IMR-90 (cell line): ENCODE measurements around the gene CELSR1. TPM values are rescaled to one million over a fixed set of nuclear protein-coding genes. Genes with fewer than 3 reads are reported as not detected.

Experiments
- ATAC-seq: fragments of 200-7000 bp; cut with Tn5 transposase; 2 replicates; pipeline ENCODE4 v1.9.1; 2020; ENCODE audit warnings: low read depth, mild to moderate bottlenecking, moderate library complexity
- BruUV-seq: library from RNA; stranded (reverse); fragments of 400-500 nt; replicated peaks from 2 replicates; lab custom pipeline; 2021; lab: Mats Ljungman, UMichigan
- CTCF ChIA-PET: fragments of 300-600 bp; formaldehyde crosslinking; extraction: SDS; loops from one replicate; lab custom pipeline; 2021; ENCODE audit warnings: antibody characterized with exemption; lab: Yijun Ruan, JAX
- POLR2A ChIA-PET: fragments of 300-600 bp; sonication (Branson Sonifier 250); formaldehyde crosslinking; loops from one replicate; lab custom pipeline; 2022; ENCODE audit warnings: antibody characterized with exemption; ENCODE audit not compliant: unreplicated experiment; lab: Charles Lee
- DNase-seq: peaks from one replicate; pipeline ENCODE4 v3.0.0; 2013
- H2AFZ ChIP-seq: replicated peaks from 2 replicates; pipeline ENCODE3; 2013; ENCODE audit warnings: low read length, mild to moderate bottlenecking; ENCODE audit not compliant: poor library complexity
- H2AK5ac ChIP-seq: 2 replicates; pipeline ENCODE4 v1.6.1; 2013; ENCODE audit warnings: low read depth, low read length, inconsistent platforms
- H2AK9ac ChIP-seq: replicated peaks from 2 replicates; pipeline ENCODE3; 2013; ENCODE audit warnings: mild to moderate bottlenecking, low read depth, low read length, moderate library complexity; ENCODE audit not compliant: poor library complexity
- H2BK120ac ChIP-seq: 2 replicates; pipeline ENCODE4 v1.6.1; 2013; ENCODE audit warnings: low read depth, low read length, inconsistent platforms
- H2BK15ac ChIP-seq: 3 replicates; pipeline ENCODE4 v1.6.1; 2013; ENCODE audit warnings: low read depth, low read length, inconsistent platforms
- H2BK20ac ChIP-seq: 2 replicates; pipeline ENCODE4 v1.6.1; 2013; ENCODE audit warnings: low read depth, mild to moderate bottlenecking, inconsistent platforms, low read length, moderate library complexity
- H2BK5ac ChIP-seq: 2 replicates; pipeline ENCODE4 v1.6.1; 2013; ENCODE audit warnings: mild to moderate bottlenecking, low read depth, low read length, inconsistent platforms; ENCODE audit not compliant: poor library complexity, severe bottlenecking
- H3K14ac ChIP-seq: replicated peaks from 2 replicates; pipeline ENCODE4 v1.6.1; 2013; ENCODE audit warnings: low read depth, low read length, inconsistent platforms
- H3K18ac ChIP-seq: 2 replicates; pipeline ENCODE4 v1.6.1; 2013; ENCODE audit warnings: low read depth, low read length, control low read depth
- H3K23ac ChIP-seq: 2 replicates; pipeline ENCODE4 v1.6.1; 2013; ENCODE audit warnings: low read depth, low read length, inconsistent platforms
- H3K27ac ChIP-seq: 2 replicates; pipeline ENCODE4 v1.5.1; 2013; ENCODE audit warnings: mild to moderate bottlenecking, control low read depth, low read length; ENCODE audit not compliant: insufficient read depth
- H3K27me3 ChIP-seq: 2 replicates; pipeline ENCODE4 v1.6.1; 2013; ENCODE audit warnings: low read length; ENCODE audit not compliant: control insufficient read depth, insufficient read depth
- H3K36me3 ChIP-seq: 2 replicates; pipeline ENCODE4 v1.6.1; 2013; ENCODE audit warnings: low read length, mixed read lengths; ENCODE audit not compliant: control insufficient read depth, insufficient read depth
- H3K4ac ChIP-seq: 2 replicates; pipeline ENCODE4 v1.6.1; 2013; ENCODE audit warnings: low read depth, low read length, inconsistent platforms
- H3K4me1 ChIP-seq: 2 replicates; pipeline ENCODE4 v1.6.1; 2013; ENCODE audit warnings: low read length, mixed read lengths; ENCODE audit not compliant: control insufficient read depth, insufficient read depth
- H3K4me2 ChIP-seq: 2 replicates; pipeline ENCODE4 v1.6.1; 2013; ENCODE audit warnings: low read depth, mild to moderate bottlenecking, control low read depth, low read length, moderate library complexity
- H3K4me3 ChIP-seq: 2 replicates; pipeline ENCODE4 v1.5.1; 2013; ENCODE audit warnings: low read depth, mild to moderate bottlenecking, control low read depth, low read length, moderate library complexity; ENCODE audit not compliant: insufficient read depth
- H3K56ac ChIP-seq: 2 replicates; pipeline ENCODE4 v1.6.1; 2013; ENCODE audit warnings: low read length, inconsistent platforms; ENCODE audit not compliant: insufficient read depth; ENCODE audit errors: extremely low read depth
- H3K79me1 ChIP-seq, 2 experiments: 2 replicates each; pipeline ENCODE4 v1.6.1; 2013; ENCODE audit warnings: low read length in 2 of 2, inconsistent platforms in 1 of 2, low read depth in 1 of 2
- H3K9ac ChIP-seq: 2 replicates; pipeline ENCODE4 v1.6.1; 2013; ENCODE audit warnings: low read depth, low read length, control low read depth
- H3K9me1 ChIP-seq: 2 replicates; pipeline ENCODE4 v1.6.1; 2013; ENCODE audit warnings: low read length, inconsistent platforms; ENCODE audit not compliant: insufficient read depth
- H3K9me3 ChIP-seq: 2 replicates; pipeline ENCODE4 v1.6.1; 2013; ENCODE audit warnings: low read length; ENCODE audit not compliant: control insufficient read depth, insufficient read depth
- H4K20me1 ChIP-seq: 2 replicates; pipeline ENCODE4 v1.6.1; 2013; ENCODE audit warnings: low read length, inconsistent platforms; ENCODE audit not compliant: insufficient read depth
- H4K5ac ChIP-seq: 2 replicates; pipeline ENCODE4 v1.6.1; 2013; ENCODE audit warnings: mild to moderate bottlenecking, low read depth, low read length, control low read depth
- H4K8ac ChIP-seq, 2 experiments: 2 replicates each; pipeline ENCODE4 v1.6.1; 2013; ENCODE audit warnings: low read depth in 2 of 2, low read length in 2 of 2, control low read depth in 1 of 2, inconsistent platforms in 1 of 2
- H4K91ac ChIP-seq: 2 replicates; pipeline ENCODE4 v1.6.1; 2013; ENCODE audit warnings: low read depth, low read length, inconsistent platforms; ENCODE audit not compliant: insufficient read depth
- BHLHE40 ChIP-seq: fragments of 150-350 bp; IDR thresholded peaks from 2 replicates; pipeline ENCODE4 v1.6.1; 2016; ENCODE audit warnings: mild to moderate bottlenecking, low read depth, low read length
- CHD1 ChIP-seq: IDR thresholded peaks from 2 replicates; pipeline ENCODE4 v1.6.1; 2012; ENCODE audit warnings: low read depth, low read length, improper control_type of control experiment
- NFE2L2 ChIP-seq: fragments of 150-350 bp; IDR thresholded peaks from 2 replicates; pipeline ENCODE4 v1.6.1; 2016; ENCODE audit warnings: low read depth, mild to moderate bottlenecking, low read length
- POLR2A ChIP-seq: IDR thresholded peaks from 2 replicates; pipeline ENCODE4 v1.6.1; 2012; ENCODE audit warnings: mild to moderate bottlenecking, low read depth, low read length
- RFX5 ChIP-seq: IDR thresholded peaks from 2 replicates; pipeline ENCODE4 v1.8.0; 2012; ENCODE audit warnings: low read depth, mild to moderate bottlenecking, low read length, moderate library complexity
- SMC3 ChIP-seq: fragments of 150-350 bp; IDR thresholded peaks from 2 replicates; pipeline ENCODE4 v1.6.1; 2016; ENCODE audit warnings: low read depth, mild to moderate bottlenecking, antibody characterized with exemption, low read length, moderate library complexity
- WGBS, 2 experiments: methylation state at CpG; one replicate each; pipeline versions ENCODE4 v1.1.5 to v1.1.7; 2013; ENCODE audit warnings: missing lambda C conversion rate in 2 of 2; ENCODE audit not compliant: insufficient read length in 1 of 2; ENCODE audit errors: extremely low coverage in 2 of 2; 5-methylcytosine and 5-hydroxymethylcytosine counted together
- dilution Hi-C: fragments of 300-500 bp; cut with HindIII; formaldehyde crosslinking; loops from one replicate; pipeline ENCODE4 v1.14.3; 2018; ENCODE audit warnings: low sequenced_read_pairs; ENCODE audit not compliant: unreplicated experiment
- in situ Hi-C: fragments of 300-500 bp; cut with MboI; formaldehyde crosslinking; loops from 3 replicates; pipeline ENCODE4 v1.14.3; 2019; ENCODE audit warnings: low sequenced_read_pairs, inconsistent platforms, mixed read lengths
- intact Hi-C: fragments of 100-400 bp; cut with micrococcal nuclease; formaldehyde crosslinking; loops from 2 replicates; pipeline ENCODE4 v1.10.0; 2022
- polyA plus RNA-seq, 3 experiments: library from polyadenylated mRNA; depleted of rRNA; stranded (reverse); fragments of >200 nt; gene quantifications; 2 replicates each; pipeline ENCODE4 v1.2.3, GENCODE V29; 2012; ENCODE audit warnings: low replicate concordance in 1 of 3
- total RNA-seq: library from RNA; depleted of rRNA; stranded (reverse); fragments of >200 nt; gene quantifications from 2 replicates; pipeline ENCODE4 v1.2.3, GENCODE V29; 2012
- TF ChIP-seq, protein P1 (sequence below): fragments of 150-350 bp; IDR thresholded peaks from 2 replicates; pipeline ENCODE4 v1.6.1; 2016; ENCODE audit warnings: low read depth, mild to moderate bottlenecking, low read length, moderate library complexity, borderline replicate concordance
- TF ChIP-seq, protein P2 (sequence below): fragments of 150-350 bp; IDR thresholded peaks from 2 replicates; pipeline ENCODE4 v1.6.1; 2017; ENCODE audit warnings: mild to moderate bottlenecking, antibody characterized with exemption, low read length, low read depth
- TF ChIP-seq, protein P3 (sequence below): conservative IDR thresholded peaks from 2 replicates; pipeline ENCODE4 v1.5.1; 2012; ENCODE audit warnings: mild to moderate bottlenecking, low read depth, low read length, improper control_type of control experiment

CELSR1 gene
- total and polyA plus RNA-seq, 2 of the 4 experiments (the other 2 are of a cell fraction): 0.36 to 0.82 TPM

GRCh38 chr22:46457502-46458488 is 79.6 kb downstream of the CELSR1 start:
- ATAC-seq: peak; percentile 72
- peak; percentile 64 for DNase-seq
- Histone ChIP-seq H3K9me1 (peaks cover 4% of the 10 kb centered on the region; the same call in 1 of the 2 replicates), H3K27me3 (peaks cover 42% of the 10 kb centered on the region), H4K20me1 (no peaks in the 10 kb centered on the region), H3K36me3 (no peaks in the 10 kb centered on the region), H3K9ac (no peak overlapping the region), H3K4me1 (0 out of 2 replicates have a peak, but pooled peaks cover 1% of the 10 kb centered on the region), H3K79me1 (no peaks in the 10 kb centered on the region), H2BK120ac (no peak overlapping the region; the same call in 1 of the 2 replicates), H2BK15ac (no peak overlapping the region), H3K18ac (no peak overlapping the region), H2BK5ac (no peak overlapping the region), H3K27ac (no peak overlapping the region), H2BK20ac (no peak overlapping the region), H3K9me3 (no peaks in the 10 kb centered on the region), H2AK5ac (no peak overlapping the region), H4K8ac (no peak overlapping the region), H4K5ac (no peak overlapping the region), H3K23ac (no peak overlapping the region), H3K4me2 (no peak overlapping the region), H3K4ac (no peak overlapping the region), H3K56ac (no peak overlapping the region), H2AFZ (peak overlapping the region; percentile 70), H2AK9ac (no peak overlapping the region), H3K14ac (no peak overlapping the region), H4K91ac (no peak overlapping the region), H3K4me3 (no peak overlapping the region)
- intact Hi-C loops: no loop called here
- no peak for TF ChIP-seq BHLHE40
- TF ChIP-seq NFE2L2: no peak
- TF ChIP-seq CHD1: no peak
- TF ChIP-seq POLR2A: no peak
- TF ChIP-seq SMC3: no peak
- TF ChIP-seq, protein P1, sequence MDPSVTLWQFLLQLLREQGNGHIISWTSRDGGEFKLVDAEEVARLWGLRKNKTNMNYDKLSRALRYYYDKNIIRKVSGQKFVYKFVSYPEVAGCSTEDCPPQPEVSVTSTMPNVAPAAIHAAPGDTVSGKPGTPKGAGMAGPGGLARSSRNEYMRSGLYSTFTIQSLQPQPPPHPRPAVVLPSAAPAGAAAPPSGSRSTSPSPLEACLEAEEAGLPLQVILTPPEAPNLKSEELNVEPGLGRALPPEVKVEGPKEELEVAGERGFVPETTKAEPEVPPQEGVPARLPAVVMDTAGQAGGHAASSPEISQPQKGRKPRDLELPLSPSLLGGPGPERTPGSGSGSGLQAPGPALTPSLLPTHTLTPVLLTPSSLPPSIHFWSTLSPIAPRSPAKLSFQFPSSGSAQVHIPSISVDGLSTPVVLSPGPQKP: no peak
- TF ChIP-seq, protein P2, sequence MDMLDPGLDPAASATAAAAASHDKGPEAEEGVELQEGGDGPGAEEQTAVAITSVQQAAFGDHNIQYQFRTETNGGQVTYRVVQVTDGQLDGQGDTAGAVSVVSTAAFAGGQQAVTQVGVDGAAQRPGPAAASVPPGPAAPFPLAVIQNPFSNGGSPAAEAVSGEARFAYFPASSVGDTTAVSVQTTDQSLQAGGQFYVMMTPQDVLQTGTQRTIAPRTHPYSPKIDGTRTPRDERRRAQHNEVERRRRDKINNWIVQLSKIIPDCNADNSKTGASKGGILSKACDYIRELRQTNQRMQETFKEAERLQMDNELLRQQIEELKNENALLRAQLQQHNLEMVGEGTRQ: no peak
- TF ChIP-seq, protein P3, sequence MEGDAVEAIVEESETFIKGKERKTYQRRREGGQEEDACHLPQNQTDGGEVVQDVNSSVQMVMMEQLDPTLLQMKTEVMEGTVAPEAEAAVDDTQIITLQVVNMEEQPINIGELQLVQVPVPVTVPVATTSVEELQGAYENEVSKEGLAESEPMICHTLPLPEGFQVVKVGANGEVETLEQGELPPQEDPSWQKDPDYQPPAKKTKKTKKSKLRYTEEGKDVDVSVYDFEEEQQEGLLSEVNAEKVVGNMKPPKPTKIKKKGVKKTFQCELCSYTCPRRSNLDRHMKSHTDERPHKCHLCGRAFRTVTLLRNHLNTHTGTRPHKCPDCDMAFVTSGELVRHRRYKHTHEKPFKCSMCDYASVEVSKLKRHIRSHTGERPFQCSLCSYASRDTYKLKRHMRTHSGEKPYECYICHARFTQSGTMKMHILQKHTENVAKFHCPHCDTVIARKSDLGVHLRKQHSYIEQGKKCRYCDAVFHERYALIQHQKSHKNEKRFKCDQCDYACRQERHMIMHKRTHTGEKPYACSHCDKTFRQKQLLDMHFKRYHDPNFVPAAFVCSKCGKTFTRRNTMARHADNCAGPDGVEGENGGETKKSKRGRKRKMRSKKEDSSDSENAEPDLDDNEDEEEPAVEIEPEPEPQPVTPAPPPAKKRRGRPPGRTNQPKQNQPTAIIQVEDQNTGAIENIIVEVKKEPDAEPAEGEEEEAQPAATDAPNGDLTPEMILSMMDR: no peak
- TF ChIP-seq RFX5: no peak
- WGBS, 2 experiments: 66% methylated on average over 20 of the region's 34 CpGs; no CpG with 5 or more reads in 1 of the 2 experiments
- dilution Hi-C loops: no loop called here
- in situ Hi-C loops: no loop called here
- ChIA-PET CTCF (no interaction called here), POLR2A (no interaction called here)
- BruUV-seq: no TSS peak
